Right lobe of liver (tissue), 6 donors: ENCODE results near the gene LINC01488. TPM values are rescaled to one million over a fixed set of nuclear protein-coding genes. Genes with fewer than 3 reads are reported as not detected.
A peak's percentile ranks its signal among the peaks of the same experiment; 100 is the strongest.

Experiments used
- ATAC-seq, 4 donors: fragments of 200-7000 bp; cut with Tn5 transposase; one replicate each; pipeline ENCODE4 v1.9.1; 2020; ENCODE audit warnings: mild to moderate bottlenecking in 4 of 4, moderate library complexity in 4 of 4
- DNase-seq, 3 donors: peaks; one replicate each; pipeline ENCODE4 v3.0.0-alpha.2; 2020
- H3K27ac ChIP-seq, 3 donors: fragments of 200-600 bp; one replicate each; pipeline ENCODE4 v1.8.0; 2022
- H3K27me3 ChIP-seq, 2 donors: fragments of 200-600 bp; one replicate each; pipeline ENCODE4 v1.8.0; 2022
- H3K36me3 ChIP-seq, 4 donors: fragments of 200-600 bp; sonication (generic) in 1 of 4; one replicate each; pipeline versions ENCODE4 v1.5.1 to v1.8.0; 2017 to 2022; ENCODE audit warnings: control low read depth in 1 of 4
- H3K4me1 ChIP-seq, 4 donors: fragments of 200-600 bp; sonication (generic) in 1 of 4; one replicate each; pipeline versions ENCODE4 v1.5.1 to v1.8.0; 2017 to 2022; ENCODE audit warnings: control low read depth in 1 of 4
- H3K4me3 ChIP-seq, 3 donors: fragments of 200-600 bp; one replicate each; pipeline ENCODE4 v1.8.0; 2022
- H3K9me3 ChIP-seq, 4 donors: fragments of 200-600 bp; sonication (generic) in 1 of 4; one replicate each; pipeline versions ENCODE4 v1.5.1 to v1.8.0; 2017 to 2022; ENCODE audit warnings: control low read depth in 1 of 4
- POLR2A ChIP-seq: fragments of 450-650 bp; IDR thresholded peaks from one replicate; pipeline ENCODE4 v1.6.1; 2017; ENCODE audit warnings: antibody characterized with exemption, mild to moderate bottlenecking
- WGBS: methylation state at CpG from one replicate; pipeline ENCODE4 v1.1.6; 2018; ENCODE audit warnings: low coverage, low lambda C conversion rate; ENCODE audit not compliant: insufficient coverage; ENCODE audit errors: missing lambda C conversion rate; 5-methylcytosine and 5-hydroxymethylcytosine counted together
- intact Hi-C, 2 donors: fragments of 100-400 bp; cut with DNase I; formaldehyde crosslinking; loops; one replicate each; pipeline versions ENCODE4 v1.11.2 to v1.14.1; 2022
- total RNA-seq, 6 experiments: library from RNA; depleted of rRNA in 2 of 6; stranded (reverse); fragments of >200 nt in 2 of 6; fragmentation: NEBNext Ultra II Directional in 3 of 6; extraction: Animal tissue kit (Norgen Biotek cat#: 25700) in 3 of 6; gene quantifications; one replicate each; pipeline versions ENCODE4 v1.1.0 to v1.2.4, GENCODE V29; 2016 to 2023
- TF ChIP-seq, protein P1 (sequence below), 4 donors: fragments of 200-600 bp in 3 of 4; fragments of 450-650 bp in 1 of 4; IDR thresholded peaks; one replicate each; pipeline versions ENCODE4 v1.5.1 to v1.8.0; 2016 to 2022; ENCODE audit warnings: antibody characterized with exemption in 4 of 4, mild to moderate bottlenecking in 2 of 4
- donor health status: DM: no; HTN: yes; CAD: no.
- donor health status: DM: no; HTN: no; CAD: no.
- donor health status: DM: no; HTN: no; CAD: no.
- donor health status: DM: no; HTN: yes; CAD: no.
- donor health status: DM: no; HTN: yes; CAD: no.

The LINC01488 gene
- total RNA-seq, 6 experiments from 2014 or later, result 0.63 to 22.9 (median 1.1) TPM; not detected in 1

DNA sequence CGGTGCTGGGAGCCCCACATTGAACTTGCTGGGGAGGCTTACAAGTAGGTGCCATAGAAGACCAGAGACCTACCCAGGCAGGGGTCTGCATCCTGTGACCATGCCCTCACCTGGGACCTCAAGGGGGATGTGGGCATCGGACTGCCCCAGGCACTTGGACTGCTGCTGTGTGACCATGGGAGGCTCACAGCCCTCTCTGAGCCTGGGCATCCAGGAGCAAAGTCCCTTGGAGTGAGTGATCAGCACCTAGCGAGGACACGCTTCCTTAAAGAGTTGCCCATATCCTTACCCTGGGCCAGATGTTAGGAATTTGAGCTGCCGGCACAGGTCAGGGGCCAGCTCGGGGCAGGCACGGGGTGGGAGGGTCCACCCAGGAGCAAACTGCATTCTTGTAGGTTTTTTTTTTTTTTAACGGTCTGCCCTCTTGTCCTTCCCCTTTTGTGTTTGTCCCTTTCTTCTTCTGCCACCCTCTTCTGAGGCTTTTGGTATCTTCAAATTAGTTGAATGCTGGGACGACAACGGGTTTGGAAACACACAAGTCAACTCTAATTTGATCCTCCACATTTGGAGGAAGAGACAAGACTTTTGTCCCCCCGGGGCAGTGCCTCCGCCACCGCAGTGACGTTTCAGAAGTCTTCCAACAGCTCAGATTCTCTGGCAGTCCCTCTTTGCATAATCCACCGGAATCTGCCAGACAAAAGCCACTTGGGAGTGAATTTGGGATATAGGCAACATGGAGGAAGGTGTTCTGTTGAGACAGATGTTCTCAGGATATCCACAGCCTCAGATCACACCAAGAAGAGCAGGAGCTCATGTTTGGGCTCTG, 46.1 kb upstream of the LINC01488 start:
- ATAC-seq (no peak), DNase-seq (peak in 1 of 3 donors; percentile 29)
- H3K9me3 ChIP-seq, result no peaks in the 10 kb centered on the region

DNA sequence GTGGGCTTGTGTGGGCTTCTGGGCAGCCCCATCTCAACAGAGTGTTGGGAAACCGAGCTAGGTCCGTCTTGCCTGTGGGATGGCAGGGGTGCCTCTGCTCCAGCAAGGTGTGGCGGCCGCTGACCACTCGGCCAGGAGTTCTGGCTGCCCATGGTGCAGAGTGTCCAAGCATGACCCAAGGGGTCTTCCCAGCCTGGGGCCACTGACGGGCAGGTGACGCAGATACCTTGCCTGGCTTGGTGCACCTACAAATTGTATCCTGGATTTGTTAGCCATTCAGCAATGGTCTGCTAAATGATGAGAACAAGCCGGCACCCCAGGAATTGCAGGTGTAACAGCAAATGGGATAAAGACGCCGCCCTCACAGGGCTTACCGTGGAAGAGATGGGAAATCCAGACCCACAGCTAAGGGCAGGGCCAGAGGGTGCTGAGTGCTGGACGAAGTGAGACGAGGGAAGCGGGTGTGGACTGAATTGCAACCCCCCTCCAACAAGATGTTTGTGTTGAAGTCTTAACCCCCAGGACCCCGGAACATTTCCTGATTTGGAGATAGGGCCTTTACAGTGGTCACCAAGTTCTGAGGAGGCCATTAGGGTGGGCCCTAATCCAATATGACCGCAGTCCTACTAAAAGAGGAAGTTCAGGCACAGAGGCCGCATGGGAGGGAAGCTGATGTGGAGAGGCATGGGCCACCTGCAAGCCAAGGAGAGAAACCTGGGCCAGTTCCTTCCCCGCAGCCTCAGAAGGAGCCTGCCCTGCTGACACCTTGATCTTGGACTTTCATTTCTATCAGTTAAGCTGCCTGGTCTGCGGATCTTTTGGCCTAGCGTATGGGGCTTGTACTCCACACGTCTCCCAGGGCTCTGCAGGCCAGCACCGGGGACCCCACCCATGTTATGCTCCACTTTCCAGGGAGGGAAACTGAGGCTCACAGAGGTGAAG, 45.2 kb upstream of the LINC01488 start:
- Histone ChIP-seq H3K27ac (no peak overlapping the region), H3K36me3 (no peaks in the 10 kb centered on the region), H3K9me3 (no peaks in the 10 kb centered on the region), H3K27me3 (no peaks in the 10 kb centered on the region), H3K4me1 (peaks cover 0 to 10% (median under 1%) of the 10 kb centered on the region in 4 donors), H3K4me3 (no peak overlapping the region)
- DNase-seq (peak in 1 of 3 donors; percentile 45), ATAC-seq (peak in 1 of 4 donors; percentile 32)
- intact Hi-C loops, result loop anchor here in 1 of 2 donors (10.0 kb wide), 1 partner anchor 132 kb away; no protein-coding TSS in a partner anchor
- WGBS, result 80% methylated on average over 9 of the region's 22 CpGs
- TF ChIP-seq POLR2A, result no peak
- TF ChIP-seq, protein P1, sequence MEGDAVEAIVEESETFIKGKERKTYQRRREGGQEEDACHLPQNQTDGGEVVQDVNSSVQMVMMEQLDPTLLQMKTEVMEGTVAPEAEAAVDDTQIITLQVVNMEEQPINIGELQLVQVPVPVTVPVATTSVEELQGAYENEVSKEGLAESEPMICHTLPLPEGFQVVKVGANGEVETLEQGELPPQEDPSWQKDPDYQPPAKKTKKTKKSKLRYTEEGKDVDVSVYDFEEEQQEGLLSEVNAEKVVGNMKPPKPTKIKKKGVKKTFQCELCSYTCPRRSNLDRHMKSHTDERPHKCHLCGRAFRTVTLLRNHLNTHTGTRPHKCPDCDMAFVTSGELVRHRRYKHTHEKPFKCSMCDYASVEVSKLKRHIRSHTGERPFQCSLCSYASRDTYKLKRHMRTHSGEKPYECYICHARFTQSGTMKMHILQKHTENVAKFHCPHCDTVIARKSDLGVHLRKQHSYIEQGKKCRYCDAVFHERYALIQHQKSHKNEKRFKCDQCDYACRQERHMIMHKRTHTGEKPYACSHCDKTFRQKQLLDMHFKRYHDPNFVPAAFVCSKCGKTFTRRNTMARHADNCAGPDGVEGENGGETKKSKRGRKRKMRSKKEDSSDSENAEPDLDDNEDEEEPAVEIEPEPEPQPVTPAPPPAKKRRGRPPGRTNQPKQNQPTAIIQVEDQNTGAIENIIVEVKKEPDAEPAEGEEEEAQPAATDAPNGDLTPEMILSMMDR (IDR thresholded peaks at IDR 0.05), result no peak

More for the DNA sequence above, 46.1 kb upstream of the LINC01488 start:
- no peak for TF ChIP-seq POLR2A
- TF ChIP-seq, protein P1 (IDR thresholded peaks at IDR 0.05), result no peak
- intact Hi-C loops, result loop anchor here in 1 of 2 donors (10.0 kb wide), 1 partner anchor 131 kb away; no protein-coding TSS in a partner anchor
- Histone ChIP-seq H3K4me1 (peaks cover 0 to 17% (median 5%) of the 10 kb centered on the region in 4 donors), H3K27me3 (no peaks in the 10 kb centered on the region), H3K36me3 (no peaks in the 10 kb centered on the region), H3K4me3 (no peak overlapping the region), H3K27ac (no peak overlapping the region)
- 54% methylated on average over 11 of the region's 15 CpGs for WGBS

DNA sequence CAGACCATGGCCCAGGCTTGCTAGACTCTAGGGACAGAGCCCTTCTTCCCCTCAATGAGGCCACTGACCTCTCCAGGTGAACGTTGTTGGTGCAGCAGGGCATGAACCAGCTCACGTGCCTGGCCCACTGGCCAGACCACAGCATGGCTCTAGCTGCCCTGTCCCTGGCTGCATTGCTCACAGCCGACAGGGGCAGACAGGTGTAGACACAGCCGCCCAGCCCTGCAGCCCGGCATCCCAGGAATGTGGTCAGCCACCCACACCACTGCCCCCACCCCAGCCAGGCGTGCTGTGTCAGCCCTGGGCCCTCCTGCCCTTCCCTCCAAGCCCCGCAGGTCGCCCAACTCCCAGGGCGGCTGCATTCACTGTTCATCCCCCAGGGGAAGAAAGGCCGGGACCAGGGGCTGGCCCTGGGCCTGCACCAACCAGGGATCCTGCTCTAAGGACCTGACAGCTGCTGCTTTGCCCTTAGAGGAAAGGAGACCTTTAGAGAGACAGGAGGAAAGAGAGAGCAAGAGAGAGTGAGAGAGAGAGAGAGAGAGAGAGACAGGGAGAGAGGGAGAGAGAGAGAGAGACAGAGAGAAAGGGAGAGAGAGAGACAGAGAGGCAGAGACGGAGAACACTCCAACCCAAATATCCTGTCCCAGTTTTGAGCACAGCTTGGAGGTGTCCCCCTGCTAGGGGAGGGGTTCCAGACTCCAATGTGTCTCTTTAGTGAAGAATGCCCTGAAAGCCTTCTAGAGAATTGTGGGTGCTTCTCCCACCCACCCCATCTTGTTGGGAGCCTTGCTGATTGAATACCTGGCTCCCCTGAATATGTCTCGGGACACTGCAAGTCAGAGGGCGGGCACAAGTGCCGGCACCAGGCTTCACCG, 44.2 kb upstream of the LINC01488 start:
- H3K4me1 ChIP-seq, result peaks cover 0 to 7% (median 0%) of the 10 kb centered on the region in 4 donors
- no peaks in the 10 kb centered on the region for H3K27me3 ChIP-seq
- 65% methylated on average over 3 of the region's 15 CpGs for WGBS
- H3K36me3 ChIP-seq, result no peaks in the 10 kb centered on the region
- TF ChIP-seq, protein P1 (IDR thresholded peaks at IDR 0.05), result peak in 1 of 4 donors; percentile 15
- no peak for TF ChIP-seq POLR2A
- H3K9me3 ChIP-seq, result no peaks in the 10 kb centered on the region
- DNase-seq (peak; percentile 49 to 65 (median 65)), ATAC-seq (peak; percentile 51 to 79 (median 68))
- no peak overlapping the region for H3K27ac ChIP-seq
- H3K4me3 ChIP-seq, result no peak overlapping the region
- intact Hi-C loops, result loop anchor here in 1 of 2 donors (10.0 kb wide), 1 partner anchor 132 kb away; no protein-coding TSS in a partner anchor

DNA sequence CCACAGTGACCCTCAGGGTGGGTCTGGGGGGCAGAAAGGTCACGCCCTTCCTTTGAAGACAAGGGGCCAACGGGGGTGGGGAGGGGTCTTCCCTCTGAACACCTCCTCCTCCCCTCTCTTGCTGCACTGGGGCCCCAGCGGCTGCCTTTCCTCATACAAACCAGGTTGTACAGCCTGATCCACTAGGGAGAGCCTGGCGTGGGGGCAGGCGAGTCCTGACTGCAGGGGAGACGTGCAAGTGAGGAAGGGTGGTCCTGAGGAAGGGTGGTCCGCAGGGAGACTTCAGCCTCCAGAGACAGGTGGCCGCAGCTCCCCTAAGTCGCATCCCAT, 43.6 kb upstream of the LINC01488 start:
- Histone ChIP-seq H3K27me3 (no peaks in the 10 kb centered on the region), H3K27ac (no peak overlapping the region), H3K36me3 (no peaks in the 10 kb centered on the region), H3K9me3 (no peaks in the 10 kb centered on the region), H3K4me1 (peaks cover 0 to 9% (median 1%) of the 10 kb centered on the region in 4 donors), H3K4me3 (no peak overlapping the region)
- WGBS, result 83% methylated on average over 2 of the region's 9 CpGs
- TF ChIP-seq, protein P1 (IDR thresholded peaks at IDR 0.05), result no peak
- TF ChIP-seq POLR2A, result no peak
- no peak for ATAC-seq
- DNase-seq, result peak in 1 of 3 donors; percentile 45
- intact Hi-C loops, result loop anchor here in 1 of 2 donors (10.0 kb wide), 1 partner anchor 133 kb away; no protein-coding TSS in a partner anchor
